ENCODE data around the gene EPHA1.

DNA sequence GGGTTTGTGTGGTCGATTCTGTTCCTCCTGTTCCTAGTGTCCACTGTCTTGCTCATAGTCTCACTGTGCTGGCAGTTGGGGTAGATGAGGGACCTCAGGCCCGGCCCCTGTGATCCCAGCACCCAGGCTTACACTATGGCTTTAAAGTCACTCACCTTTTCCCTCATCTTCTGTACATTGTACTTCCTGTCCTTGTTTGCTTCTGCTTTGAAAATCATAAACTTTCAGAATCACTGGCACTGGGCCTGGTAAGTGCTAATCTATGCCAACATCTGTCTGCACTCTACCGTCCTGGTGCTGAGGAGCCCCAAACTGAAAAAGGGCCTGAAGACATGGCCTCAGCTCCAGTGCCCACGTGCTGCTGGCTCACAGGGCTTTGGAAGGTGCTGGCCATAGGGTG, 28.9 kb upstream of the EPHA1 start:
- TF ChIP-seq, protein P1, sequence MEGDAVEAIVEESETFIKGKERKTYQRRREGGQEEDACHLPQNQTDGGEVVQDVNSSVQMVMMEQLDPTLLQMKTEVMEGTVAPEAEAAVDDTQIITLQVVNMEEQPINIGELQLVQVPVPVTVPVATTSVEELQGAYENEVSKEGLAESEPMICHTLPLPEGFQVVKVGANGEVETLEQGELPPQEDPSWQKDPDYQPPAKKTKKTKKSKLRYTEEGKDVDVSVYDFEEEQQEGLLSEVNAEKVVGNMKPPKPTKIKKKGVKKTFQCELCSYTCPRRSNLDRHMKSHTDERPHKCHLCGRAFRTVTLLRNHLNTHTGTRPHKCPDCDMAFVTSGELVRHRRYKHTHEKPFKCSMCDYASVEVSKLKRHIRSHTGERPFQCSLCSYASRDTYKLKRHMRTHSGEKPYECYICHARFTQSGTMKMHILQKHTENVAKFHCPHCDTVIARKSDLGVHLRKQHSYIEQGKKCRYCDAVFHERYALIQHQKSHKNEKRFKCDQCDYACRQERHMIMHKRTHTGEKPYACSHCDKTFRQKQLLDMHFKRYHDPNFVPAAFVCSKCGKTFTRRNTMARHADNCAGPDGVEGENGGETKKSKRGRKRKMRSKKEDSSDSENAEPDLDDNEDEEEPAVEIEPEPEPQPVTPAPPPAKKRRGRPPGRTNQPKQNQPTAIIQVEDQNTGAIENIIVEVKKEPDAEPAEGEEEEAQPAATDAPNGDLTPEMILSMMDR (IDR thresholded peaks at IDR 0.05 in 8 of 11, conservative IDR thresholded peaks at IDR 0.05 in 3 of 11), result no peak
- TF ChIP-seq POLR2AphosphoS5 (IDR thresholded peaks at IDR 0.05) (no peak), POLR2A (IDR thresholded peaks at IDR 0.05) (no peak)
